Measurements from ENCODE around the gene FBXO21.

Gene FBXO21

GRCh38 chr12:117158911-117159553 lies 31.2 kb downstream of the FBXO21 start:
- no peaks in the 10 kb centered on the region for H3K4me1 ChIP-seq (ENCODE audit: insufficient read depth, low read length, severe bottlenecking)
- no peak overlapping the region for H3K4me3 ChIP-seq (ENCODE audit: low read depth, low read length, poor library complexity, severe bottlenecking)
- H3K36me3 ChIP-seq (ENCODE audit: insufficient read depth, low read length) = peaks cover 97% of the 10 kb centered on the region
- H3K9me3 ChIP-seq (ENCODE audit: low read length) = no peaks in the 10 kb centered on the region
- H3K27me3 ChIP-seq (ENCODE audit: insufficient read depth, low read length) = no peaks in the 10 kb centered on the region
- no peak overlapping the region for H3K27ac ChIP-seq (ENCODE audit: low read depth, low read length, poor library complexity, severe bottlenecking)
- H4K20me1 ChIP-seq (ENCODE audit: insufficient read depth, low read length) = no peaks in the 10 kb centered on the region
- no peak overlapping the region for H3K4me2 ChIP-seq (ENCODE audit: low read length)
- H3K9ac ChIP-seq (ENCODE audit: low read length) = no peak overlapping the region
- no peaks in the 10 kb centered on the region for H3K79me2 ChIP-seq (ENCODE audit: insufficient read depth, low read length)
- H3K9me2 ChIP-seq (ENCODE audit: low read depth, low read length) = no peaks in the 10 kb centered on the region
- TF ChIP-seq EZH2 (IDR thresholded peaks at IDR 0.05; ENCODE audit: borderline replicate concordance, low read length) = no peak
- no peak for TF ChIP-seq CTCF (IDR thresholded peaks at IDR 0.05; ENCODE audit: low read length)
- H3F3A ChIP-seq (ENCODE audit: insufficient read depth, low read length) = peaks cover 4% of the 10 kb centered on the region
- H2AFZ ChIP-seq (ENCODE audit: low read length) = no peak overlapping the region

GRCh38 chr12:117158096-117158495 lies 32.2 kb downstream of the FBXO21 start:
- Histone ChIP-seq H3F3A (ENCODE audit: insufficient read depth, low read length) (peaks cover 4% of the 10 kb centered on the region), H3K79me2 (ENCODE audit: insufficient read depth, low read length) (no peaks in the 10 kb centered on the region), H3K4me1 (ENCODE audit: insufficient read depth, low read length, severe bottlenecking) (no peaks in the 10 kb centered on the region), H4K20me1 (ENCODE audit: insufficient read depth, low read length) (no peaks in the 10 kb centered on the region), H3K9me3 (ENCODE audit: low read length) (no peaks in the 10 kb centered on the region), H3K36me3 (ENCODE audit: insufficient read depth, low read length) (peaks cover 99% of the 10 kb centered on the region), H3K27me3 (ENCODE audit: insufficient read depth, low read length) (no peaks in the 10 kb centered on the region), H3K4me2 (ENCODE audit: low read length) (no peak overlapping the region), H2AFZ (ENCODE audit: low read length) (no peak overlapping the region), H3K27ac (ENCODE audit: low read depth, low read length, poor library complexity, severe bottlenecking) (no peak overlapping the region), H3K4me3 (ENCODE audit: low read depth, low read length, poor library complexity, severe bottlenecking) (no peak overlapping the region), H3K9me2 (ENCODE audit: low read depth, low read length) (no peaks in the 10 kb centered on the region), H3K9ac (ENCODE audit: low read length) (no peak overlapping the region)
- TF ChIP-seq EZH2 (IDR thresholded peaks at IDR 0.05; ENCODE audit: borderline replicate concordance, low read length) (no peak), CTCF (IDR thresholded peaks at IDR 0.05; ENCODE audit: low read length) (no peak)

- Histone ChIP-seq H3K9me2 (ENCODE audit: low read depth, low read length) (no peaks in the 10 kb centered on the region), H3K27me3 (ENCODE audit: insufficient read depth, low read length) (no peaks in the 10 kb centered on the region), H3K4me3 (ENCODE audit: low read depth, low read length, poor library complexity, severe bottlenecking) (no peak overlapping the region), H4K20me1 (ENCODE audit: insufficient read depth, low read length) (no peaks in the 10 kb centered on the region), H3K36me3 (ENCODE audit: insufficient read depth, low read length) (peaks cover 95% of the 10 kb centered on the region), H3F3A (ENCODE audit: insufficient read depth, low read length) (peaks cover 4% of the 10 kb centered on the region), H3K9me3 (ENCODE audit: low read length) (no peaks in the 10 kb centered on the region), H3K4me2 (ENCODE audit: low read length) (no peak overlapping the region), H2AFZ (ENCODE audit: low read length) (no peak overlapping the region), H3K4me1 (ENCODE audit: insufficient read depth, low read length, severe bottlenecking) (no peaks in the 10 kb centered on the region), H3K27ac (ENCODE audit: low read depth, low read length, poor library complexity, severe bottlenecking) (no peak overlapping the region), H3K9ac (ENCODE audit: low read length) (no peak overlapping the region), H3K79me2 (ENCODE audit: insufficient read depth, low read length) (no peaks in the 10 kb centered on the region)
- TF ChIP-seq CTCF (IDR thresholded peaks at IDR 0.05; ENCODE audit: low read length) = peak; percentile 96
- TF ChIP-seq EZH2 (IDR thresholded peaks at IDR 0.05; ENCODE audit: borderline replicate concordance, low read length) = no peak
Observed at GRCh38 chr12:117155278-117156060, 34.8 kb downstream of the FBXO21 start.
